ENCODE measurements around the gene DTX1.

The DTX1 gene

DNA sequence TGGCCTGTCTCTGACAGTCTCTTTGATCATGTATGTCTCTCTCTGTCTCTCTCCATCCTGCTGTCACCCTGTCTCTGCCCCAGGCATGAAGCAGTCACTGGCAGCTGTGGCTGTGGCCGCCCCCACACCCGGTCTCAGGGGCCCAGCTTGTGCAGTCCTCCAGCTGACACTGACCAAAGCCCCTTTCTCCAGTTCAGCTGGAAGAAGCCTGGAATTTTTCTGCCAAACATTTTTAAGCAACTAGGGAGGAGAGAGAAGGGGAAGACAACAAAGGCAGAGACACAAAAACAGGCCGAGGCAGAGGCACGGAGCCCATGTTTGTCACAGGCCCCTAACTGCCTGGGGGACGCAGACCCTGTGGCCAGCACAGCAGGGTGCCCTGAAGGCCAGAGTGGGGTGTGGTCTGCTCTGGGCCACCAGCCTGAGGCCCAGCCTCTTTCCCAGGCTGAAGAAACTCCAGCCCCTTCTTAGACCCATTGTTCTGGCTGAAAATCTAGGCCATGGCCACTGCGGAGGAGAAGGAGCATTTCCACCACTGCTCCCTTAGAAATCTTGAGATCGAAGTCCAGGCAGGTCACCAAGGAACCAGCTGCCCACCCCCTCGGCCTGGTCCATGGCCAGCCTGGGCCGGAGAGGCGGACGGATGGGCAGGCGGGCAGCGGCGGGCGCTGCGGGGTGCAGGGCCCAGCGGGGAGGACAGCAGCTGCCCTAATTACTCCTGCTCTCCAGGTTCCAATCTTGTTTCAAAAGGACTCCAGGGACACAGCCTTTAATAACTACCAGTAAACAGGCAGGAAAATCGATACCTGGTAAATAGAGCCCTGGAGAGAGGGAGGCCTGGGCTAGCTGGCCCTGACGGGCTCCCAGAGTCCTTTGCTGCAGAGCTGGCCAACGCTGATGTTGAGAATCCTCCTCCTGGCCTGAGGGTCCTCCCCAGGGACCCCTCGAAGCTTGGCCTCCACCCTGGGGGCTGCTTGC, 14.9 kb downstream of the DTX1 start:
- ATAC-seq (no peak), DNase-seq (no peak)

DNA sequence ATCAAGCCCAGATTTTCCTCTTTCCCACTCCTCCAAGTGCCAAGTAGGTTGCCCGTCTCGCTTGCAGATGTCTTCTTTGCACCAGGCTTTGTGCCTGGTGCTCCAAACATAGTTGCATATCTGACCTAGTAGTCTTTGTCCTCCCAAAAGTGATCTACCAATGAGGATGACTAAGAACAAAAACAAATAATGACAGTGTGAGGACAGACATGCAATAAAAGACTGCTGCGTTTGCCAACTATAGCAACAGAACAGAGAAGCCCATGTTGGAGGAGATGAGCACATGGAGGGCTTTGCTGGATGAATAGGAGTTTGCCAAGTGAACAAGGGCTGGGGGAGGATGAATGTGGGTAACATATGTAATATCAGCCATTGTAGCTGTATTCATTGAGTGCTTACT, 15.6 kb downstream of the DTX1 start:
- no peak for DNase-seq
- ATAC-seq: no peak

- DNase-seq: no peak
- ATAC-seq: no peak
These were observed 17.1 kb downstream of the DTX1 start for GRCh38 chr12:113073586-113073985.

GRCh38 chr12:113075137-113075683, 18.7 kb downstream of the DTX1 start:
- no peak for DNase-seq

DNA sequence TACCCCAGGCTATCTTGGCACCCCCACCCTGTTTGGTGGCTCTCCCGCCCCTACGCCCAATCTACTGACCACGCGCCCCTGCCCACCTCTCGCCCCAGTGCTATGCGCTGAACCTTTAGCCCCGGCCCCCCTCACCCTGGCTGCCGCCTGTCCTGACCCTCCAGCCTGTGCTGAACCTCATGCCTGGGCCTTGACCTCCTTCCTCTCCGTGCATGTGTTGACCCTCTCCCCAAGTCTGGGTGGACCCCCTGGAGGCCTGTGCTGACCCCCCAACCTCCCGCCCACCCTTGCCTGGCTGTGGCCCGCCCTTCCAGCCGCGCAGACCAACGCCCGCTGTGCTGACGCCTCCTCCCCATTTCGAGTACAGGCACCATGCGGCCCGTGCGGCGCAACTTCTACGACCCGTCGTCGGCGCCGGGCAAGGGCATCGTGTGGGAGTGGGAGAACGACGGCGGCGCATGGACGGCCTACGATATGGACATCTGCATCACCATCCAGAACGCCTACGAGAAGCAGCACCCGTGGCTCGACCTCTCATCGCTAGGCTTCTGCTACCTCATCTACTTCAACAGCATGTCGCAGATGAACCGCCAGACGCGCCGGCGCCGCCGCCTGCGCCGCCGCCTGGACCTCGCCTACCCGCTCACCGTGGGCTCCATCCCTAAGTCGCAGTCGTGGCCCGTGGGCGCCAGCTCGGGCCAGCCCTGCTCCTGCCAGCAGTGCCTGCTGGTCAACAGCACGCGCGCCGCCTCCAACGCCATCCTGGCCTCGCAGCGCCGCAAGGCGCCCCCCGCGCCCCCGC, 20.7 kb downstream of the DTX1 start:
- DNase-seq (no peak), ATAC-seq (no peak)

More at GRCh38 chr12:113075137-113075683, 18.7 kb downstream of the DTX1 start:
- ATAC-seq: peak; percentile 45

DNA sequence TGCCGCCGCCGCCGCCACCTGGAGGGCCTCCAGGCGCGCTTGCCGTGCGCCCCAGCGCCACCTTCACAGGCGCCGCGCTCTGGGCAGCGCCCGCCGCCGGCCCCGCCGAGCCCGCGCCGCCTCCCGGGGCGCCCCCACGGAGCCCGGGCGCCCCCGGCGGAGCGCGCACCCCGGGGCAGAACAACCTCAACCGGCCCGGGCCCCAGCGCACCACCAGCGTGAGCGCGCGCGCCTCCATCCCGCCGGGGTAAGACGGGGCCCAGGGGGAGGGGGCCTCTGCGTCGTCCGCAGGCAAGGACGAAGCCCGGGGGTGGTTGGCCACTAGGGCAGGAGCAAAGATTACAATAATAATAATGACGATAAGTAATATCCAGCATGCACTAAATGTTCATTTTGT, 21.3 kb downstream of the DTX1 start:
- no peak for ATAC-seq
- no peak for DNase-seq

- no peak for ATAC-seq
- DNase-seq: no peak
These were observed 25.3 kb downstream of the DTX1 start for GRCh38 chr12:113081873-113082272.

DNA sequence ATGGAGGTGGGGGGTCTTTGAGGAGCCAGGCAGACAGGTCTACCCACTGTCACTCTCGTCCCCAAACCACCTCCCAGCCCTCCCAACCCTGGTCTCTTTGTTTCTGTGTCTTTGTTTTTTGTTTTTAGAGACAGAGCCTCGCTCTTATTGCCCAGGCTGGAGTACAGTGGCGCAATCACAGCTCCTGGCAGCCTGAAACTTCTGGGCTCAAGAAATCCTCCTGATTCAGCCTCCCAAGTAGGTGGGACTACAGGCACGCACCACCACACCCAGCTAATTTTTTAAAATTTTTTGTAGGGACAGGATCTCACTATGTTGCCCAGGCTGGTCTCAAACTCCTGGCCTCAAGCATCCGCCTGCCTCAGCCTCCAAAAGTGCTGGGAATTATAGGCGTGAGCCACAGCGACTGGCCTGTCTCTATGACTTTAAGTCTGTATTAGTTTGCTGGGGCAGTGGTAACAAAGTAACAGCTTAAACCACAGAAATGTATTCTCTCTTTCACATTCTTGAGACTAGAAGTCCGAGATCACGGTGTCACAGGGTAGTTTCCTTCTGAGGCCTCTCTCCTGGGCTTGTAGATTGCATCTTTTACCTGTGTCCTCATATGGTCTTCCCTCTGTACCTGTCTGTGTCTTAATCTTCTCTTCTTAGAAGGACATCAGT, 26.1 kb downstream of the DTX1 start:
- no peak for ATAC-seq
- DNase-seq: no peak

GRCh38 chr12:113083863-113084435, 27.4 kb downstream of the DTX1 start:
- no peak for DNase-seq
- ATAC-seq: no peak

GRCh38 chr12:113086249-113087164, 30.0 kb downstream of the DTX1 start:
- DNase-seq (peak; percentile 54), ATAC-seq (peak; percentile 6)

DNA sequence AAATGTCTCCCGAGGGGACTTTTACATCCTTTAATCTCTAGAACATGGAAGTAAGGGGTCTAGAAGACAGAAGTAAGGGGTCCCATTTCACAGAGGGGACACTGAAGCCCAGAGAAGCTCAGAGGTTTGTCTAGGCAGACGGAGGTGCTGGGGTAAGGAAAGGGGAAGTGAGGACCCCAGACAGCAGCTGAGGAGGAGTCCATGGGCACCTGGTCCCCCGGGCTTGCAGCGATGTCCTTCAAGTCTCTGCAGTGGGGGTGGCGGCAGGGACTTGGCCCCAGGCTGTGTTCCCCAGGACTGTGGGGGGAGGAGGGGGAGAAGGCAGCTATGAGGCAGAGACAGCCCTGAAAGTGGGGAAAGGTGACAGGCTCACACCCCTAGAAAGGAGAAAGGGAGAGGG, 30.7 kb downstream of the DTX1 start:
- no peak for DNase-seq

DNA sequence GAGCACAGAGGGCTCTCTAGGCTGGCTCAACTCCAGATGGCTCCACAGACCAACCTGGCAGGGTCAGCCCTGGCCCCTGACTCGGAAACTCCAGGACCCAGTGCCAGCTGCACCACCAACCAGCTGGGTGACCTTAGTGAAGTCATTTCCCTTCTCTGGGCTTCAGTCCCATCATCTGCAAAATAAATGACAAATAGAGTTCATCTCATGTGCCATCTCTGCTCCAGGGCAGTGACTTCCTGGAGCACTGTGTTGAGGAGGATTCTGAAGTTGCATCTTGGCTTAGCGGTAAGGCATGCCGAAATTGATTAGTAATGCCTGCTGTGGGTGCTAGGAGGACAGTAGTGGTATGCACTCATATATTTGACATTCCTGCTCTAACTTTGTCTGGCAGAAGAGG, 31.5 kb downstream of the DTX1 start:
- no peak for DNase-seq
- ATAC-seq: no peak

More for the DNA sequence above, 30.7 kb downstream of the DTX1 start:
- no peak for ATAC-seq

DNA sequence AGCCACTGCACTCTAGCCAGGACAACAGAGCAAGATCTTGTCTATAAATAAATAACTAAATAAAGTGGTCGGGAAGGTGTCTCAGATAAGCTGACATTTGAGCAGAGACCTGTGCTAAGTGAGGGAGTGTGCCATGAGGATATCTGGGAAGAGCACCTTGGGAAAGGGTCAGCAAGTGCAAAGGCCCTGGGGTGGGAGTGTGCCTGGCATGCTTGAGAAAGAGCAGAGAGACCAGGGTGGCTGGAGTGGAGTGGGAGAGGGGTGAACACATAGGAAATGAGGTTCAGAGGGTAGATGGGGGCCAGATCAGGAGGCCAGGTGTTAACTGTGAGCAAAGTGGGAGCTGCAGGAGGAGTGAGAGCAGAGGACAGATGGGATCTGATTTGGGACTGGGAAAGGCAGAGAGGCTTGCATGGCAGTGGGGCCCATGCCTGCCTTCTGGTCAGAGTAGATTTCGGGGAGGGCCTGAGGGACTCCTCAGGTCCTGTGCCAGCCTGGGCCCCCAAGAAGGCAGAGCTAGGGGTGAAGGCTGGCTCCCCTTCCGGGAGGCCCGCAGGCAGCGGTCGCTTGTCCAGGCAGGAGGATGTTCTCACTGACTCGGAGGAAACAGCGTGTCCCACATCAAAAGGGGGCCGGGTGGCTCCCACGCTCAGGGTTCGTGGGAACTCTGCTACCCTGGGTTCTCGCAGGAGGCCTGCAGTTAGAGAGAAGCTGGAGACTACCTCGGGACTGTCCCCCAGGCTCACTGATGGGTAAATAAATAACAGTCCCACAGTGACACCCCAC, 32.6 kb downstream of the DTX1 start:
- DNase-seq: peak; percentile 66
- ATAC-seq: peak; percentile 62

DNA sequence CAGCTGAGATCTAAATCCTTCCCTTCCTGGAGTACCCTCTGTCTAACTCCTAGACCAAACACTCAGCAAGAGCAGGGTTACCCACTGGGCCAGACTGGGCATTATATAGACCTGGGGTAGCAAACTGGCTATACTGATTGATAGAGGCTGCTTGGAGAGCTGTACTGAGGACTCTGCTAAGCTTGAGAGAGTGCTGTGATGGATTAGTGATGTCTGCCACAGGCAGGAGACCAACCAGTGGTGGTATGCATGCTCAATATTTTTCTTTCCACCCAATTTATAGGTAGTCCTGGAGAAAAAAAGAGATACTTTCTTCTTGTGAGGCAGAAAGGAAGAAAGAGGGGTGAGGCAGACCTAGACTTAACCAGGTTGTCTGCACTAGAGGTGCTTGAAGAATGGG, 33.3 kb downstream of the DTX1 start:
- no peak for ATAC-seq
- no peak for DNase-seq

GRCh38 chr12:113090740-113091139, 34.2 kb downstream of the DTX1 start:
- DNase-seq: no peak
- ATAC-seq: no peak

DNA sequence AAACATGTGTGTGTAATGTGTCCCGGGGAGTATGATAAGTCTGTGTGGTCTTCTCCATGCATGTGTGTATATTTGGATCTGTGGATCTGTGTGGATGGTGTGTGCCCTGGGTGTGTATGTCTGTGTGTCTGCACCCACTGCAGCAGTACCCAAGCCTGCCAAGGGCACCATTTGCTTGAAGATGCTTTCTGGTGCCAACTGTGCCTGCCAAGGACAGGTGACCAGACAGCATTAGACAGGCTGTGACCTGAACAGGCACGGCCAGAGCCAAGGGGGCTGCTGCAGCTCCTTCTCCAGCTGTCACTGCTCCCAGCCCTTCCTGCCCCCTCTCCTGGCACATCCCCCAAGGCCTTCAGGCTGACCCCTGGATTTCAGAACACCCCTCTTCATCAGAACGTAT, 35.0 kb downstream of the DTX1 start:
- DNase-seq: no peak
- no peak for ATAC-seq

- ATAC-seq (no peak), DNase-seq (no peak)
These were observed 36.3 kb downstream of the DTX1 start for GRCh38 chr12:113092607-113093408.

- DNase-seq (no peak), ATAC-seq (no peak)
These were observed 37.0 kb downstream of the DTX1 start for GRCh38 chr12:113093409-113094101.

Data from stimulated activated naive CD8-positive, alpha-beta T cell treated with anti-CD3 and anti-CD28 coated beads, Interleukin-15, Interleukin-2, amounts not matched to agents 100 U/mL and 50 U/mL, for 24 hours (primary cell).